SKM-1 (cell line): ENCODE measurements around the gene SAE1.
"Not testable (repeated sequence)": the region's sequence is repeated elsewhere in the genome, so short reads cannot be mapped to it uniquely, and the experiment has no call there.

ENCODE experiments used
- DNase-seq: peaks from one replicate; lab custom pipeline; 2025; ENCODE audit not compliant: unreplicated experiment; lab: John Stamatoyannopoulos, UW

The SAE1 gene

GRCh38 chr19:47125669-47125938 is 5.0 kb upstream of the SAE1 start:
- DNase-seq: no peak

- DNase-seq: no peak
These were observed 1.1 kb upstream of the SAE1 start for GRCh38 chr19:47129579-47129978.

GRCh38 chr19:47130120-47130588 is 481 bp upstream of the SAE1 start:
- no peak for DNase-seq

GRCh38 chr19:47132194-47132852 is 1.7 kb downstream of the SAE1 start:
- DNase-seq: no peak

GRCh38 chr19:47133021-47133471 is 2.4 kb downstream of the SAE1 start:
- DNase-seq: no peak

- DNase-seq: no peak
These were observed 3.9 kb downstream of the SAE1 start for GRCh38 chr19:47134545-47134944.

- no peak for DNase-seq
These were observed 4.5 kb downstream of the SAE1 start for GRCh38 chr19:47135156-47135555.

- not testable (repeated sequence) for DNase-seq
These were observed 10.6 kb downstream of the SAE1 start for GRCh38 chr19:47141252-47141651.

- no peak for DNase-seq
These were observed 11.1 kb downstream of the SAE1 start for GRCh38 chr19:47141695-47142094.

GRCh38 chr19:47142779-47143178 is 12.1 kb downstream of the SAE1 start:
- DNase-seq: no peak

- no peak for DNase-seq
These were observed 12.9 kb downstream of the SAE1 start for GRCh38 chr19:47143322-47144073.

GRCh38 chr19:47144630-47145029 is 14.0 kb downstream of the SAE1 start:
- DNase-seq: no peak

GRCh38 chr19:47145639-47146486 is 15.2 kb downstream of the SAE1 start:
- no peak for DNase-seq

GRCh38 chr19:47146920-47147319 is 16.3 kb downstream of the SAE1 start:
- no peak for DNase-seq

- DNase-seq: no peak
These were observed 21.0 kb downstream of the SAE1 start for GRCh38 chr19:47151627-47152026.

GRCh38 chr19:47152205-47152604 is 21.6 kb downstream of the SAE1 start:
- DNase-seq: no peak

GRCh38 chr19:47152632-47153031 is 22.0 kb downstream of the SAE1 start:
- DNase-seq: no peak

GRCh38 chr19:47153266-47153665 is 22.6 kb downstream of the SAE1 start:
- no peak for DNase-seq

- no peak for DNase-seq
These were observed 24.5 kb downstream of the SAE1 start for GRCh38 chr19:47155148-47155547.

- no peak for DNase-seq
These were observed 26.3 kb downstream of the SAE1 start for GRCh38 chr19:47156861-47157430.
